Mesendoderm (in vitro differentiated cells): Measurements from ENCODE around the gene IKBKE.

Source experiments
- DNase-seq: peaks from one replicate; pipeline ENCODE4 v3.0.0; 2013
- H2AK5ac ChIP-seq: 2 replicates; pipeline ENCODE4 v1.6.1; 2013; ENCODE audit warnings: low read length, inconsistent platforms
- H2BK120ac ChIP-seq: 2 replicates; pipeline ENCODE4 v1.6.1; 2013; ENCODE audit warnings: low read depth, mild to moderate bottlenecking, low read length, moderate library complexity, mixed read lengths
- H2BK15ac ChIP-seq: replicated peaks from 2 replicates; pipeline ENCODE4 v1.6.1; 2013; ENCODE audit warnings: low read depth, mild to moderate bottlenecking, moderate library complexity
- H2BK5ac ChIP-seq: 2 replicates; pipeline ENCODE4 v1.6.1; 2013; ENCODE audit warnings: low read length, inconsistent platforms
- H3K18ac ChIP-seq: 2 replicates; pipeline ENCODE4 v1.6.1; 2013; ENCODE audit warnings: mild to moderate bottlenecking, low read length, mixed read lengths
- H3K23ac ChIP-seq: one replicate; pipeline ENCODE4 v1.6.1; 2013; ENCODE audit warnings: low read length
- H3K27ac ChIP-seq: 2 replicates; pipeline ENCODE4 v1.5.1; 2013; ENCODE audit warnings: low read depth, mild to moderate bottlenecking, inconsistent platforms, low read length, moderate library complexity
- H3K27me3 ChIP-seq: 2 replicates; pipeline ENCODE4 v1.6.1; 2013; ENCODE audit warnings: low read length, control low read depth, mild to moderate bottlenecking, inconsistent platforms; ENCODE audit not compliant: insufficient read depth, poor library complexity
- H3K36me3 ChIP-seq: 2 replicates; pipeline ENCODE4 v1.6.1; 2013; ENCODE audit warnings: low read length, inconsistent platforms; ENCODE audit not compliant: control insufficient read depth, insufficient read depth
- H3K4ac ChIP-seq: one replicate; pipeline ENCODE4 v1.6.1; 2013; ENCODE audit warnings: low read depth, mild to moderate bottlenecking, low read length, moderate library complexity
- H3K4me1 ChIP-seq: 2 replicates; pipeline ENCODE4 v1.6.1; 2013; ENCODE audit warnings: low read depth, low read length, inconsistent platforms; ENCODE audit not compliant: control insufficient read depth
- H3K4me2 ChIP-seq: 2 replicates; pipeline ENCODE4 v1.6.1; 2013; ENCODE audit warnings: low read length
- H3K4me3 ChIP-seq: 2 replicates; pipeline ENCODE4 v1.5.1; 2013; ENCODE audit warnings: mild to moderate bottlenecking, low read length
- H3K56ac ChIP-seq: one replicate; pipeline ENCODE4 v1.6.1; 2013; ENCODE audit warnings: low read length
- H3K79me1 ChIP-seq: 2 replicates; pipeline ENCODE4 v1.6.1; 2013; ENCODE audit warnings: low read length, inconsistent platforms
- H3K79me2 ChIP-seq: 2 replicates; pipeline ENCODE4 v1.6.1; 2013; ENCODE audit warnings: mild to moderate bottlenecking, low read length; ENCODE audit not compliant: control insufficient read depth, insufficient read depth
- H3K9ac ChIP-seq: 2 replicates; pipeline ENCODE4 v1.6.1; 2013; ENCODE audit warnings: low read length, inconsistent platforms
- H4K5ac ChIP-seq: one replicate; pipeline ENCODE4 v1.6.1; 2013; ENCODE audit warnings: low read length
- H4K8ac ChIP-seq: one replicate; pipeline ENCODE4 v1.6.1; 2013; ENCODE audit warnings: low read depth, mild to moderate bottlenecking, control low read depth, low read length, moderate library complexity
- WGBS: extraction: QIAGEN DNeasy Blood & Tissue Kit; methylation state at CpG from one replicate; pipeline ENCODE4 v1.1.7; 2013; ENCODE audit warnings: low lambda C conversion rate, missing lambda C conversion rate; ENCODE audit not compliant: insufficient coverage; ENCODE audit errors: extremely low coverage; 5-methylcytosine and 5-hydroxymethylcytosine counted together

IKBKE gene

DNA sequence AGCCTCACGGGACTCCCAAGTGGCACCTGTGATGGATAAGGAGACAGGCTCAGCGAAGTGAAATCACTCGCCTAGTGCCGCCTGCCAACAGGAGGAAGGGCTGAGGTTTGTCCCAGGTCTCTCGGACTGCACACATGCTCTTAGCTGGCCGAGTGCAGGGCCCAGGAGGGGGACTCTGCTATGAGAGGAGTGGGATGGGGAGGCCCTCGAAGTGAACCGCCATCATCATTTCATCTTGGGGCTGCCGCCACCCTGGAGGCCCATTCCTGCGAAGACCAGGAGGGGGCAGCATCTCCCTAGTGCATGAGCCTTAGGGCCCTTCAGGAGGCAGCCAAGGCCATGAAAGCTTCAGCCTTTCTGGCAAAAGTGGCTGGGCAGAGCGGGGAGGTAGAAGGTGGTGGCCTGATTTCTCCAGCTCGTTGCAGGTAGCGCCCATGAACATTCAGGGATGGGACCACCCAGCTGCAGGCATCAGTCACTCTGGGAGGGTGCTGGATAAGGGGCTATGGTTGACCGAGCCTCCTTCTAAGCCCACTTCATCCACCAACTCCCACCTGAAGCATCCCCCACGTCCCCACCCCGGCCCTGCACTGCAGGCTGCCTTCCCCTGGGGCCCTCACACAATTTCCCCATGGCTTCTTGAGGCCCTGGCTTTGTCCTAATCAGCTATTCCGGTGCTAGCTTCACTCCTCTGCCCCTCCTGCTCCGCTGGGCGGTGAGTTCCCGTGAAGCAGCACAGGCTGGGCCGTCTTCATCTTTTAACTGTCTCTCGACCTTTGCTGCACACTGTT is 19.9 kb downstream of the IKBKE start:
- H2BK15ac ChIP-seq, result no peak overlapping the region
- H2BK120ac ChIP-seq, result no peak overlapping the region
- H4K5ac ChIP-seq, result no peak overlapping the region
- no peak overlapping the region for H2BK5ac ChIP-seq
- H4K8ac ChIP-seq, result no peak overlapping the region
- no peak overlapping the region for H3K4ac ChIP-seq
- no peak overlapping the region for H3K27ac ChIP-seq
- no peak overlapping the region for H3K56ac ChIP-seq
- H3K9ac ChIP-seq, result no peak overlapping the region
- no peak overlapping the region for H3K23ac ChIP-seq
- H3K27me3 ChIP-seq, result no peaks in the 10 kb centered on the region
- no peaks in the 10 kb centered on the region for H3K4me1 ChIP-seq
- H3K4me3 ChIP-seq, result no peak overlapping the region
- no peak overlapping the region for H2AK5ac ChIP-seq
- H3K4me2 ChIP-seq, result no peak overlapping the region
- WGBS, result no CpG with 5 or more reads among the region's 22 CpGs
- H3K79me2 ChIP-seq, result no peaks in the 10 kb centered on the region
- no peaks in the 10 kb centered on the region for H3K79me1 ChIP-seq
- peaks cover 1% of the 10 kb centered on the region for H3K36me3 ChIP-seq
- no peak overlapping the region for H3K18ac ChIP-seq
- peak; percentile 83 for DNase-seq

DNA sequence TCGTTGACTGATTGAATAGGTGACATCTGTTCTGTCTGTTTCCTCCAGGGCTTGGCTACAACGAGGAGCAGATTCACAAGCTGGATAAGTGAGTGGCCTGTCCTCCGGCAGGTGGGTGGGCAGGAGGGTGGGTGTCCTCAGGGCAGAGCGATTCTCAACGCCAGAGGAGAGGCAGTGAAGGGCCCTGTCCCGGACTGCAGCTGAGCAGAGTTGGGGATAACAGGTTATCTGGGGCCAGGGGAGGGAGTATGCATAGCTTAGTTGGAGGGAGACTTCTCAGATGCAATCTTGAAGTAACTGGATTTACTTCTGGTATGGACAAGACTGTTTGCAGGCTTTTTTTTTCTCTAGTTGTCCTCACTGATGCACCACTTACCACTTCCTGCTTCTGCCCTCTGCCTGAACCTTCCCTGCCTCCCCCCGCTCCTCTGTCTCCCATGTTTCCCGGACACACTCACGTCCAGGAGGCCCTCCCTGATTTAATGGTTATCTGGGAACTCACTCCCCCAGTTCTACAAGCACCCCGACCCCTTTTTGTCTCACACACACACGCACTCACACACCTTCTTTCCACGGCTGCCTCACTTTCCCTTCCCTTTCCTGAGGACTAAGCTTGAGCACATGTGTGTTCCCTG is 20.6 kb downstream of the IKBKE start:
- Histone ChIP-seq H3K4me2 (no peak overlapping the region), H2BK120ac (no peak overlapping the region), H3K4me1 (no peaks in the 10 kb centered on the region), H3K27ac (no peak overlapping the region), H2BK5ac (no peak overlapping the region), H3K56ac (no peak overlapping the region), H2BK15ac (no peak overlapping the region), H3K27me3 (no peaks in the 10 kb centered on the region), H3K23ac (no peak overlapping the region), H3K4me3 (no peak overlapping the region), H3K9ac (no peak overlapping the region), H3K79me2 (no peaks in the 10 kb centered on the region), H3K18ac (no peak overlapping the region), H3K4ac (no peak overlapping the region), H4K5ac (no peak overlapping the region), H3K79me1 (no peaks in the 10 kb centered on the region), H4K8ac (no peak overlapping the region), H3K36me3 (peaks cover 1% of the 10 kb centered on the region), H2AK5ac (no peak overlapping the region)
- DNase-seq, result no peak
- no CpG with 5 or more reads among the region's 12 CpGs for WGBS

DNA sequence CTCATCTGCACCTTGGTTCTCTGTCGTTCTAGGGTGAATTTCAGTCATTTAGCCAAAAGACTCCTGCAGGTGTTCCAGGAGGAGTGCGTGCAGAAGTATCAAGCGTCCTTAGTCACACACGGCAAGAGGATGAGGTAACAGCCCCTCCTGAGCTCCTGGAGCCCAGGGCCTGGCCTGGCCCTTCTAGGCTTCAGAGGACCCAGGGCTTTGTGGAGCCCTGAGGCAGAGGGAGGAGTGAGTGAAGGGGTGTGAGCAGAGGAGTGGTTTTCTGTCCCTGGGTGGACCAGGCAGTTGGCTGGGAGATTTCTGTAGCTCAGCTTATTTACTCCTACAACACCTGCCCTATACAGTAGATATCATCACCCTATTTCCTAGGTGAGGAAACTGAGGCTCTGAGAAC is 21.3 kb downstream of the IKBKE start:
- no peak overlapping the region for H3K4me3 ChIP-seq
- no peaks in the 10 kb centered on the region for H3K79me1 ChIP-seq
- no peak overlapping the region for H4K5ac ChIP-seq
- H2AK5ac ChIP-seq, result no peak overlapping the region
- no peak overlapping the region for H2BK5ac ChIP-seq
- no peak overlapping the region for H2BK15ac ChIP-seq
- no peak overlapping the region for H3K27ac ChIP-seq
- no peak overlapping the region for H2BK120ac ChIP-seq
- no peak overlapping the region for H3K4ac ChIP-seq
- H3K9ac ChIP-seq, result no peak overlapping the region
- no peaks in the 10 kb centered on the region for H3K4me1 ChIP-seq
- no peaks in the 10 kb centered on the region for H3K79me2 ChIP-seq
- DNase-seq, result no peak
- H3K4me2 ChIP-seq, result no peak overlapping the region
- no peak overlapping the region for H4K8ac ChIP-seq
- H3K27me3 ChIP-seq, result no peaks in the 10 kb centered on the region
- no CpG with 5 or more reads among the region's 4 CpGs for WGBS
- H3K56ac ChIP-seq, result no peak overlapping the region
- H3K23ac ChIP-seq, result no peak overlapping the region
- peaks cover 1% of the 10 kb centered on the region for H3K36me3 ChIP-seq
- no peak overlapping the region for H3K18ac ChIP-seq

GRCh38 chr1:206492589-206492988 is 22.3 kb downstream of the IKBKE start:
- H3K4me2 ChIP-seq, result no peak overlapping the region
- no peak overlapping the region for H2BK5ac ChIP-seq
- no peak overlapping the region for H3K9ac ChIP-seq
- no peak overlapping the region for H3K56ac ChIP-seq
- H3K79me2 ChIP-seq, result no peaks in the 10 kb centered on the region
- H3K27me3 ChIP-seq, result no peaks in the 10 kb centered on the region
- H3K4ac ChIP-seq, result no peak overlapping the region
- H3K79me1 ChIP-seq, result no peaks in the 10 kb centered on the region
- no peak overlapping the region for H3K18ac ChIP-seq
- H3K27ac ChIP-seq, result no peak overlapping the region
- H3K4me1 ChIP-seq, result no peaks in the 10 kb centered on the region
- H2BK120ac ChIP-seq, result no peak overlapping the region
- H3K36me3 ChIP-seq, result peaks cover 1% of the 10 kb centered on the region
- H4K5ac ChIP-seq, result no peak overlapping the region
- no peak overlapping the region for H3K4me3 ChIP-seq
- H2AK5ac ChIP-seq, result no peak overlapping the region
- WGBS, result no CpG with 5 or more reads among the region's 10 CpGs
- H2BK15ac ChIP-seq, result no peak overlapping the region
- H3K23ac ChIP-seq, result no peak overlapping the region
- H4K8ac ChIP-seq, result no peak overlapping the region
- DNase-seq, result no peak

- H2BK120ac ChIP-seq, result no peak overlapping the region
- H3K18ac ChIP-seq, result no peak overlapping the region
- no peak overlapping the region for H3K4ac ChIP-seq
- H3K4me3 ChIP-seq, result no peak overlapping the region
- no peak overlapping the region for H3K27ac ChIP-seq
- H3K9ac ChIP-seq, result no peak overlapping the region
- DNase-seq, result no peak
- no peak overlapping the region for H4K8ac ChIP-seq
- no peak overlapping the region for H3K56ac ChIP-seq
- H3K27me3 ChIP-seq, result no peaks in the 10 kb centered on the region
- H2BK15ac ChIP-seq, result no peak overlapping the region
- H2BK5ac ChIP-seq, result no peak overlapping the region
- no peak overlapping the region for H3K4me2 ChIP-seq
- no peak overlapping the region for H3K23ac ChIP-seq
- H3K36me3 ChIP-seq, result peaks cover 1% of the 10 kb centered on the region
- no peak overlapping the region for H4K5ac ChIP-seq
- no peaks in the 10 kb centered on the region for H3K79me2 ChIP-seq
- no peaks in the 10 kb centered on the region for H3K79me1 ChIP-seq
- H3K4me1 ChIP-seq, result no peaks in the 10 kb centered on the region
- no CpG with 5 or more reads among the region's 9 CpGs for WGBS
- H2AK5ac ChIP-seq, result no peak overlapping the region
Observed at GRCh38 chr1:206493279-206493678, 23.0 kb downstream of the IKBKE start.
